NCI-H82 treated with DMSO at 0.1 percent for 48 hours (cell line): ENCODE measurements around the gene NSUN2.
"Not testable (repeated sequence)": the region's sequence is repeated elsewhere in the genome, so short reads cannot be mapped to it uniquely, and the experiment has no call there.

Source experiments
- DNase-seq: peaks from one replicate; lab custom pipeline; 2025; ENCODE audit not compliant: unreplicated experiment; lab: John Stamatoyannopoulos, UW

Gene NSUN2

DNA sequence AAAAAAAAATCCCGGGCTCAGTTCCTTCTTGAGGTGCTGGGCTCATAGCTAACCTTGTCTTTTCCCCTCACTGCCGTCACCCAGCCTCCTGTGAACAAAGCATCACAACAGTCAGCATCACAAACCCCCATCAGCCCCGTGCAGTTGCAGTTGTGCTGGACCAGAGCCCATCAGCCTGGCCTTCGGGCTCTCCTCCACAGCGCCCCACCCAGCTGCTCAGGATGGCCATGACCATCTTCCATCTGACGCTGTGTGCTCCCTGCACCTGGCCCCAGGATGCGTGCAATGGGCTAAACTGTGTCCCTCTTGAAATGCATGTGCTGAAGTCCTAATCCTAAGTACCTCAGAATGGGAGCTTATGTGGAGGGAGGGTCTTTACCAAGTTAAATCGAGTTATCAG, 48.1 kb downstream of the NSUN2 start:
- DNase-seq = no peak

DNA sequence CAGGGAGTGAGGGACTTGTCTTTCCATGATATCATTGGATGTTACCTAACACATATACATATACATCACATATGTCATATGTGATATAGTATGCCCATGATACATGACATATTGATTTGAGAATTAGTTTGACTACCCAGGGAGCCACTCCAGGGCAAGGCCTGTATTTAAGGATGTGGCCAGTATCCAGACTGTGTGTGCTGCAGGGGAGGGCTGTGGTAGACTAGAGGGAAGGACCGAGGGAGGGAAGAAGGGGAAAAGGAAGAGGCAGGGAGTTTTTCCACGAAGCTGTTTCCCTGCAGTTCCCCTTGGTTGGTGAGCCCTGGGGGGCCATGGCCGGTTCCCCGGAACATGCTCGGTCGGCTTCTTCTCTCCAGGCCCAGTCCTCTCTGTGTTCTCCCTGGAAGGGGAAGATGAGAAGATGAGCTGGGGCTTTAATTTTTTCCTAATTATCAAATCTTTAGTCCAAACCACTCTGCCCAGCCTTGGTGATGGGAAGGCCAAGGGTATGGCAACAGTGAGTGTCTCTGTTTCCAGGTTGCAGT, 48.7 kb downstream of the NSUN2 start:
- no peak for DNase-seq

DNA sequence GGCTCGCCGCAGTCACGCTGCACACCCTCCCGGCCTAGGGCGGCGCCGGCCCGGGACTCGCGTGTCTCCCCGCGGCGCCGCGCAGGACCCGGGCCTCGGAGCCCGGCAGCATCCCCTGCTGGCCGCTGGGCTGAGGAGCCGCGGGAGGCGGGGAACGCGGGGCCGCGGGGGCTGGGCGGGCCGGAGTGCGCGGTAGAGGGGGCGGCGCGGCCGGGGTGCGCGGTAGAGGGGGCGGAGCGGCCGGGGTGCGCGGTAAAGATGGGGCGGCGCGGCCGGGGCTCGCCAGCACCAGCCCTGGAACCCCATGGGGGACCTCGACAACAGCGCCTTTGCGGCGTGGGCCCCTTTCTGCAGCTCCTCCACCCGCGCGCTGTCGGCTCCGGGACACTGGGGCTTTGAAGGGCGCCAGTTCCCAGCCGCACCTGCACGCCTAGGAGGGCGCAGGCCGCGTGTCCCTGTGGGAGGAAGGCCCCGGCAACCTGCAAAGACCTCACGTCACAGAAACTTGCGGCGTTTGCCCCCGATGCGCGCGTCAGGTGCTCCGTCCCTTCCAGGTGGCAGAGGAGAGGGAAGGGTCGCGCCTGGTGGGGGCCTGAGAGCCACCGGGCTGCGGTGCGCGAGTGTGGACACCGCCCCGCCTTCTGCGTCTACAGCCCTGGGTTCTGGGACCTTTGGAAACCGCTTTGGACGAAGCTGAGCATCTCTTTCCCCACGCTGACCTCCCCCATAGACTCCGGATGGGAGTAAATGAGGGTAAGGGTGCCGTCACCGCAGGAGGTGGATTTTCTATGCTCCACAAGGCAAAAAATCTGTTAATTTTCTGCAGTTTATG, 49.6 kb downstream of the NSUN2 start:
- no peak for DNase-seq

DNA sequence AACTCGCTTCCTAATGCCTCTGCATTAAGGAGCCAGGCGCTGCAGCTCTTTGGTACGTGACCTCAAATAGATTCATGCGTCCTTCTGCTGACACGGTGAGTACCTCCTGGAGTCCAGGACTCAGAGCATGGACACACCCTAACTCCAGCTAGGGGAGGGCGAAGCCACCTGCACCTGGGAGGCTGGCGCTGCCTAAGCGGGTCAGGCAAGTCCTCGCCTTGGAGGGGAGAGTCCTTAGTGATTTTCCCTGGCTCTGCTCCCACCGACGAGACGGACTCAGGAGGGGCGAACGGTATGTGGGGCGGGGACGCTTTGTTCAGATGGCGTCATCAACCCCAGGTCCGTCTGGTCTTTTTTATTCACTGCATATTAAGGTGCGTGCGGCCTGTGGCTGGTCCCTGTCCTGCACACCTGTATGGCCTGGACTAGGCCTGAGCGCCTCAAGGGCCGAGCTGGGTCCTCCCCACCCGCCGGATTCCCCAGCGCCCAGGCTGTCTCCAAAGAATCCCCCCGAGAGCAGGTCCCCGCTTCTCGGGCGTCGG, 50.3 kb downstream of the NSUN2 start:
- no peak for DNase-seq

DNA sequence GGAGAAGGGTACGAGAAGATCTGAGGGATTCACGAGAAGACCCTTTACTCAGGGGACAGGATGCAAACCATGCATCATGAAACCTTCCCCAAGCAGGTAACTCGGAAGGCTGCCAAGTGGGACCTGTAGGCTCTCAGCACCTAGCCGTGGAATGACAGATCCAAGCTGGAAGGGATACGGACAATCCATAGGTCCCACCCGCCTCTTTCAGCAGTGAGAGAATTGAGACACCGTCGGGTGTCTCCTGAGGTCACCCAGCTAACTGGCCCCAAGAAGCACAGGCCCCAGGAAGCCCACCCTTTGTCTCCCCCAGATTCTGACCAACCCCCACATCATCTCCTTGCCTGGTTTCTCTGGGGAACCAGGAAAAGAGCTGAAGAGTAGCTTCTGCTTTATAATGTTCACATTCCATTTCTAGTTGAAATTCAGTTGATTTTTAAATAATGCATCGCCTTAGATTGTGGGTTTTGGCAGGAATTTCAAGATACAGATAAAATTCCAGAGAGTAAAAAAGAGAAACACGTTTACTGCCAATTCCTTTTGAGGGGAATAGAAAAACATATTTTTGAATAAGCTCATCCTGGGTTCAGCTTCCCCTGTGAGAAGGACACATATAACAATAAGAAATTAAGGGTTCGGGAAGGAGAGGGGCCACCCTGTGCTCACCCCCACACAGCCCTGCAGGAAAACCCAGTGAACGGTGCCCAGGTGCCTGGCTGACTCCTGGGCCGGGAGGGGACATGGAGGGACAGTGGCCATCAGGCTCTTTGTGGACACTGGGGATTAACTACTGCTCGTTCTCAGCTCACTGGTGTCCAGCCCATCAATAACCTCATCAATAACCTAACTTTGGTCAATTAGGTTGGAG, 51.1 kb downstream of the NSUN2 start:
- DNase-seq = no peak

DNA sequence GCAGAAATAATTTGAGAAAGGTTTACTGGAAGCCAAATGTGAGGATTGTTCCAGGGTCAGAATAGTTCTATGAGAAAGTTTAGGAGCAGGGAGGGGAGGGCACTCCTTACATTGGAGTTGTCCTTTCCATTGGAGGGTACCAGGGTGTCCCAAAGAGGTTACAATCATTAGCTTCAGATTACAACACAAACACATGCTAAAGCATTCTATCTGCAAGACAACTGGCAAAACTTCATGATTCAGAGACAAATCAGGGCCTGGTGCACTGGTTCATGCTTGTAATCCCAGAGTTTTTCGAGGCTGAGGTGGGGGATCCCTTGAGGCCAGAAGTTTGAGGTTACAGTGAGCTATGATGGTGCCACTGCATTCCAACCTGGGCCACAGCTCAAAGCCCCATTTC, 51.8 kb downstream of the NSUN2 start:
- no peak for DNase-seq

DNA sequence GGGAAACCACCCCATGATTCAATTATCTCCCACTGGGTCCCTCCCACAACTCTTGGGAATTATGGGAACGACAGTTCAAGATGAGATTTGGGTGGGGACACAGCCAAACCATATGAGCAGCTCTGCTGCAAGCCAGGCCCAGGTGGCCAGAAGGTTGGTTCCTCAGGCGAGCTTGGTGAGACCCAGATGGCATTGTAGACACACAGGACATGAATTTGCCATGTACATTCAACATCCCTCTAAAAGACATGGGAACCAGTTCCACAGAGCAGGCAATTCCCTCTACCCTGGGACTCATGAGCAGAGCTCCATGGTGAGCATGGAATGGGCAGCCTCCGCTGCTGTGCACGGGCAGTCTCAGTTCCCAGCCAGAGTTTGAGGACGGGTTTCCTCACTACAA, 53.3 kb downstream of the NSUN2 start:
- DNase-seq = no peak

DNA sequence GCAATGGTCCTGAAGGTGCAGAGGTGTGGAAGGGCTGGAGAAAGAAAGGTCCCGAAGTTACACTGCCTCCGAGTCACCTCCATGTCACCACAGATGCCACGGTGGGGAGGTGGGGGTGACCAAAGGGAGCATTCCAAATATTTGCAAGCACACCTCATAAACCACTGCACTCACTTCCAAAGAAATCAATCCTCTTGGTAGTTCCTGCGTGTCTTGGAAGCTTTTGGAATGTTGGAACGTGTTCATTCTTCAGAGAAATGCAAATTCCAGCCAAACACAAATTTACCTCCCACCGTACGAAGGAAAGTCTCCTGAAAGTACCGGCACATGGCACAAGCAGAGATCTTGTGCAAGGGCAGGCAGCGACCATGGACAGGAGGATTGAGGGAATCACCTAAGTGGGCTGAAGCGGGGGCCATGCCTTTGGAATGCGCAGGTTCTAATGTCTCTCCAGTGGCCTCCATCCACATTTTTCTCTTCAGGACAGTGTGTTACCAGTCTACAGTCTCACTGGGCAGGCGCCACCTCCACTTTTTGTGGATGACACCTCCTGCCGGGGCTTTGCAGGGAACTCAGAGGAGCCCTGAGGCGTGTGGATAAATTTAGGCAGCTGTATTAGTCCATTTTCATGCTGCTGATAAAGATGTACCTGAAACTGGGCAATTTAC, 54.0 kb downstream of the NSUN2 start:
- DNase-seq = no peak

DNA sequence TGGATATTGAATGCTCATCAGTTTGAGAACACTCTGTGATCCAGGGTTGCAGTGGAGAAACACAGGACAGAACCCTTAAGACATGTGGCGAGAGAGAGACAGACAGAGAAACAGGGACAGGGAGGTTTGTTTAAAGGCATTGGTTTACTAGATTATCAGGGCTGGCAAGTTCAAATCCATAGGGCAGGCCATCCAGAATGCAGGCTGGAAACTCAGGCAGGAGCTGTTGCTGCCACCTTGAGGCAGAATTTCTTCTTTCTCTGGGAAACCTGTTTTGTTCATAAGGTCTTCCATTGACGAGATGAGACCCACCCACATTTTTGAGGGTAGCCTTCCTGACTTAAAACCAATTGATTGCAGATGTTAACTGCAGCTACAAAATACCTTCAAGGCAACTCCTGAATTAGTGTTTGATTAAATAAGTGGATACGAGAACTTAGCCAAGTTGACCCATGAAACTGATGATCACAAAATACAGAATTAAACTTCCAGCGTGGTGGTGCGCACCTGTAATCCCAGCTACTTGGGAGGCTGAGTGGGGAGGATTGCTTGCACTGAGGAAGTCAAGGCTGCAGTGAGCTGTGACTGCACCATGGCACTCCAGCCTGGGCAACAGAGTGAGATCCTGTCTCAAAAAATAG, 55.9 kb downstream of the NSUN2 start:
- DNase-seq = peak; percentile 31

DNA sequence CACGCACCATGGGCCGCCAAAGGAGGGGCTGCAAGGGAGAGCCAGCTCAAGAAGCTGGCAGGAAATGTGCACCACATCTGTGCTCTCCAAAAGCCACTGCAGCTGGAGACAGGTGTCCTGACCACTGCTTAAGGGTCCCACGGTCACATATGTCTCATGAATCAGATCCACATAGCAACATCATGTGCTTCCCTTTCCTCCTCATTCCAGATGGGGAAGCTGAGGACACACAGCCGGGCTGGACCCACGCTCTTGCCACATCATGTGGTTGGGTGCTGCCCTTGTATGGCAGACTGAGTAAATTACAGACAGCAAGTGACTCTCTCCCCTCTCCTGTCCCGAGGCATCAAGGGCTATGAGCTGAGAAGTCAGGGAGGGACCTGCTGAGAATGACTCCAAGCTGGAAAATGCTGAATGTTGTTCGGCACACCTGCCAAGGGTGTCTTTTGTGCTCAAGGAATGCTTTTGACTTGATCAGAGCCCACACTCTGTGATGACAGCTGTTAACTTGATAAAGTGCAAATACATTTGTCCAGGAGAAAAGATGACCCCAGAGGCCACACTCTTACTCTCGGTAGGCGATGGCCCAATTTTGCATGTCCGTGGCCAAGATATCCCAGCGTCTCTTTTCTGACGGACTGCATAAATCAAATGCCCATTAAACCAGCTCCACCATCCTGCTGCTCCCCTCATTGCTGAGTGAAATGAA, 58.2 kb downstream of the NSUN2 start:
- no peak for DNase-seq

DNA sequence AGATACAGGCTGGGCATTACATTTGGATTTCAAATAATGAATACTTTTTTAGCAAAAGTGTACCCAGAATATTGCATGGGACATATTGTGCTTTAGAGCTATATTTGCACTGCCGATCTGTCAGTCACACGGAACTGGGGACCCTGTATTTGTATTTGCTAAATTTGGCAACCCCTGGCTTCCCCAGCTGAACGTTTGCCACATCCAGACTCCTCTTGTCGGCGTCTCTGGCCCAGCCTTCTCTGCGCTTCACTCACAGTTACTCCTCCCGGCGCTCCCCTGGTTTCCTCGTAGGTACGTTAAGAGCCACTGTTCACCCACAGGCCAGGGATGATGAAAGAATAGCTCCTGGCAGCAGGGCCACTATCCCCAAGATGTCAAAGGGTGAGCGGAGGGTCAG, 58.7 kb downstream of the NSUN2 start:
- no peak for DNase-seq

DNA sequence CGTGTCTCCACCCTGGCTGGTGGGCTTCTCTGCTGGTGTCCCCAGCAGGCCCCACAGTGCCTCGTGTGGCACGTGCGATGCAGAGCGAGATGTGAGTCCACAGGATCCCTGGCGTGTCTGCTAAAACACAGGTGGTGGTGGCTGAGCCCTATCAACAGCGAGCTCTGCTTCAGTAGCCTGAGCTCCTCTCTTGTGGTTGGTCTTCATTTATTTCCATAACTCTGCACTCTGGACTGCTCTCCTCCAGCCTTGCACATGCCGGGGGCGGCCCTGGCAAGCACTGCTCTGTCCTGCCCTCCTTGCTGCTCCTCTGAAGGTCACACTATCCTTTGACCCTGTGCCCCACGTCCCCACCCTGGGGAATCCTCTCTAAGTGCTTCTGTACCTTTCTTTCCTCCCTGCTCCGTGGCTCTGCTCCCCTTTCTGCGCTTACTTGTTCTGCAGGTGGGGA, 59.2 kb downstream of the NSUN2 start:
- no peak for DNase-seq

DNA sequence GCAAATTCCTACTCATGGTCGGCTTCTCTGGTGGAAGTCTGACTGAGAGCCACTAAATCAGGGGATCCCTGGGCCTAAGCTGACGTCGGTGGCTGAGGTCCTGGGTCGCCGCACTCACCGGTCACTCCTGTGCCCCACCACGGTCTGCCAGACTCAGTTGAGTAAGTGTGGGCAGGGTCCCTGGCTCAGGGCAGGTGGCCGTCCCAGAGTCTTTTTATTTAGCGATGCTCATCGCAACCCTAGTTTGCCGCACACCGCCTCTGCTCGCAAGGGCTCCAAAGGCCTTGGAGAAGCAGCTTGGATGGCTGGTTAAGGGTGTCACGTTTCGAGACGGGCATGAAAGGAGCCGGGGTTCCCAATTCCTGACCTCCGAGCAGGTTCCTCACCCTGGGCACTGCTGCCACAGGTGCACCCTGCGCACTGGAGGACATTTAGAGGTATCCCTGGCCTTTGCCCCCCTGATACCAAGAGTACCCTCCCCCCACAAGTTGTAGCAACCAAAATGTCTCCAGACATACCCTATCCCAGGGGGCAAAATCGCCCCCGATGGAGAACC, 59.9 kb downstream of the NSUN2 start:
- DNase-seq = no peak

DNA sequence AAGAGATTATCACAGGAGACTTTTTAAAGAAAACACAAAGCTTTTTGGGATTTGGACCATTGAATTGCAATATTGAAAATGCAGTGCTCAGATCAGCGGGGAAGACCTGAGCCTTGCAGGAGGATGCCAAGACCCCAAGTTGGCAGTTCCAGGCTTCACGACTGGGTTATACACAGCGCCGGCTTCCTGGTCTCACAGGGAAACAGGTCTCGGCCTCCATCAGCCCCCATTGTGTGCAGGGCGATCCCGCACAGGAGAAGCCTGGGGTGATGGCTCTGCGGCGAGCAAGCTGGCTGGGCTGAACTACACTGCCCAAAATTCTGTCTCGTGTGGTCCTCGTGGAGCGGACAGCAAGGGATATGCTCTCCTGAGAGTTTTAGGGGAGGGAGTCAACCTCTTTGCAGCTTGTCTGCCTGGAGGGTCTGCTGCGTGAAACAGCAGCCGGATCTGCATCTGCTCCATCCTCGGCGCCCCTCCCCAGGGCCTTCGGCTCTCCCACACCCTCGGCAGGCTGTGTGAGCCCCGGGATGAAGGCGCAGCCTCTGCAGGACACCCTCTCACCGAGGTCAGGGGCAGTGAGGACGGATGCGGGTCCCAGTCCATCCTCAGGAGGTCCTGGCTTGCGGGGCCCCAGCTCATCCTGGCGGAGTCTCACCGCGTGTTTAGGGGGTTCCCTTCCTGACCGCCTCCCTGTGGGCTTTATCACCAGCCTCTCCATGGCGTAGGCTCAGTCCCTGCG, 60.6 kb downstream of the NSUN2 start:
- DNase-seq = no peak

DNA sequence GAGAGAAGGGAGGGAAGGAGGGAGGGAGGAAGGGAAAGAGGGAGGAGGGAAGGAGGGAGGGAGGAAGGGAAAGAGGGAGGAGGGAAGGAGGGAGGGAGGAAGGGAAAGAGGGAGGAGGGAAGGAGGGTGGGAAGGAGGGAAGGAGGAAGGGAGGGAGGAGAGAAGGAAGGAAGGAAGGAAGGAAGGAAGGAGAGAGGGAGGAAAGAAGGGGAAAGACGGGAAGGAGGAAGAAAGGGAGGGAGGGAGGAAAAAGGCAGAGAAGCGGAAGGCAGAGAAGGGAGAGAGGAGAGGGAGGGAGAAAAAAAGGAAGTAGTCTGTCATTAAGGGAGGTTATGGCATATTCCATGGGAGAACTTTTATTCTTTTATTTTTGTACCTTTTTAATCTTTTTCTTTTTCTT, 61.2 kb downstream of the NSUN2 start:
- DNase-seq = not testable (repeated sequence)

DNA sequence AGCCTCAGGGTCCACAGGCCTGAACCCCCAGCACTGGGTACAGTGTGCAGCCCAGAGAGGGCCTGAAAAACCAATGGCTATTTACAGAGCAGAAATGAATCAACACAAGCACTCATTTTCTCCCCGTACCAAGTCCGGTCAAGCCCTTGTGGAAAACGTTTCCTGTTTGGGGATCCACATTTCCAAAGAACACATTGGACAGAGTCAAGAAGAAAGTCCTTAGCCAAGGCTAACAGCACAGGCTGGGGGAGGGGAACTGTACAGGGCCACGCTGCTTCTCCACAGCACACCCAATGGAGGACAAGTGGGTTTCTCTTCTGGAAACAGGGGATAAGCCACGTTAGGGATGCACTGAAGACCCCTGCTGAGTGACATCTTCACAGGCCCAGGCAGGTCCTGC, 62.3 kb downstream of the NSUN2 start:
- DNase-seq = no peak

DNA sequence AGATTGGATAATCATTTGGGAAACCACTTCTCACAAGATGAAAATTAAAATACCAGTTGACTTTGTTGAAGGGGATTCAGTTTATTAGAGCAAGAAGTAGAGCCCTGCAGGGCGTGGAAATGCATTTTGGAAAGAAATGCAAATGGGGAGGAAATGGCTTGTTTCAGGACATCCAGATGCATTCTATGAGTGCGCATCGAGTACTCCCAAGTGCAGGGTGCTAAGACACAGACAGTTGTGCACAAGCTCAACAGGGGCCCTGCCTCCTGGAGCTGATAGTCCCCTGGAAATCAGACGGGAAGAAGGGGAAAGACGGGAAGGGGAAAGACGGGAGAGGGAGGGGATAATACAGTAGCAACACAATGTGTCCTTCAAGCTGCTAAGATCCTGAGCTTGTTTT, 64.0 kb downstream of the NSUN2 start:
- DNase-seq = no peak

DNA sequence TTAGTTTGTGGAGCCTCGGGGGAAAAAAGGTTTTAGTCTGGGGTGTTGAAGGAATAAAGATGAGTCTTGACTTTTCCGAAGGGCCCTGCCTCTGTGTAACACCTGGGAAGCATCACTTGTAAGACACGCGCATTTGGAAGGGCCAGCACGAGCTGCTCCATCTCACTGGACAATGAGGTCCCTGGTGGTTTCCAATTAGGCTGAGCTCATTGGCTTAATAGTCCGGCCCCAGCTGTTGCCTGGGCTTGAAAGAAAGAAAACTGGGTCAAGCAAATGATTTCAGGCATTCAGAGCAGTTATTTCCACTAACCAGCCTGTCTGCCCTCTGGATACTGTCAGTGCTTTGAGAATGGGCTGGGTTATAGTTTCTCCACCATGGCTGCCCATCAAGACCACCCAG, 64.5 kb downstream of the NSUN2 start:
- peak; percentile 2 for DNase-seq

DNA sequence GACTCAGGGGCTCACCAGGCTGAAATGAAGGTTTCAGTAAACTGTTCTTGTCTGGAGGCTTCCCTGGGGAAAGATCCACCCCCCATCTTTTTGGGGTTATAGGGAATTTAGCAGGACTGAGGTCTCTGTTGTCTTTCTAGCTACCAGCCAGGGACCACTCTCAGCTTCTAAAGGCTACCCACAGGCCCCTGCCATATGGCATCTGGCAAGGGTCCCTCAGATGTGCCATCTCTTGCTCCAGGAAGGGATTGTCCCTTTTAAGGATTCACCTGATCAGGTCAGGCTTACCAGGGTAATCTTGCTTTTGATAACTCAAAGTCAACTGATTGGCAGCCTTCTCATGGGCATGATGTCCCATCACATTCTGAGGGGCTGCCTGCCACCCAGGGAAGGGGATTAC, 65.0 kb downstream of the NSUN2 start:
- DNase-seq = no peak
